ENCODE data around the gene PRSS27. TPM values are rescaled to one million over a fixed set of nuclear protein-coding genes. Genes with fewer than 3 reads are reported as not detected.
"Not testable (repeated sequence)": the region's sequence is repeated elsewhere in the genome, so short reads cannot be mapped to it uniquely, and the experiment has no call there.

Gene PRSS27
- total and polyA plus RNA-seq, 4 experiments from 2014 or later = 0.61 to 0.96 TPM; not detected in 2

GRCh38 chr16:2669587-2669986 lies 50.4 kb downstream of the PRSS27 start:
- CTCF ChIA-PET (ENCODE audit: partially characterized antibody) = interaction anchor here (1.6 kb wide), 1 partner anchor 8 kb away, joined by 5 read pairs; no protein-coding TSS in a partner anchor
- H3K36me3 ChIP-seq (ENCODE audit: insufficient read depth, low read length); H3K27ac ChIP-seq (ENCODE audit: low read depth, low read length); H3K4me3 ChIP-seq (ENCODE audit: low read length in 2 of 2); H3K27me3 ChIP-seq (ENCODE audit: insufficient read depth, low read length); H3K27me3 Mint-ChIP-seq; intact Hi-C loops (cut with micrococcal nuclease); H3K9me3 Mint-ChIP-seq; DNase-seq; H3K9me3 ChIP-seq (ENCODE audit: control insufficient read depth in 1 of 2, low read length in 2 of 2): not testable (repeated sequence)
- H3K36me3 Mint-ChIP-seq = peaks cover 14 to 24% of the 10 kb centered on the region in 2 donors
- peak overlapping the region in 3 of 7 donors; percentile 64 to 85 (median 72) for H3K27ac Mint-ChIP-seq
- H3K4me3 Mint-ChIP-seq = peak overlapping the region in 2 of 8 donors; percentile 26 to 53
- H3K4me1 ChIP-seq (ENCODE audit: insufficient read depth, low read length) = peaks cover 21% of the 10 kb centered on the region
- H3K4me1 Mint-ChIP-seq = peaks cover 15 to 50% (median 34%) of the 10 kb centered on the region in 4 donors
- POLR2A ChIA-PET (ENCODE audit: partially characterized antibody) = interaction anchor here (1.0 kb wide), 1 partner anchor 13 kb away, joined by 5 read pairs; the partner anchor contains the start of gene KCTD5

- intact Hi-C loops (cut with micrococcal nuclease); H3K4me3 Mint-ChIP-seq; POLR2A ChIA-PET (ENCODE audit: partially characterized antibody); H3K9me3 Mint-ChIP-seq; H3K27me3 ChIP-seq (ENCODE audit: insufficient read depth, low read length); H3K27ac Mint-ChIP-seq; H3K4me3 ChIP-seq (ENCODE audit: low read length in 2 of 2); DNase-seq; H3K27me3 Mint-ChIP-seq; H3K36me3 ChIP-seq (ENCODE audit: insufficient read depth, low read length); H3K27ac ChIP-seq (ENCODE audit: low read depth, low read length); H3K9me3 ChIP-seq (ENCODE audit: control insufficient read depth in 1 of 2, low read length in 2 of 2); CTCF ChIA-PET (ENCODE audit: partially characterized antibody): not testable (repeated sequence)
- peaks cover 19% of the 10 kb centered on the region for H3K4me1 ChIP-seq (ENCODE audit: insufficient read depth, low read length)
- peaks cover 18 to 34% of the 10 kb centered on the region in 2 donors for H3K36me3 Mint-ChIP-seq
- peaks cover 27 to 67% (median 48%) of the 10 kb centered on the region in 4 donors for H3K4me1 Mint-ChIP-seq
Observed at GRCh38 chr16:2666671-2667070, 53.4 kb downstream of the PRSS27 start.

GRCh38 chr16:2664574-2664982 lies 55.4 kb downstream of the PRSS27 start:
- H3K27ac ChIP-seq (ENCODE audit: low read depth, low read length) = peak overlapping the region; percentile 58
- H3K4me3 ChIP-seq (ENCODE audit: low read length in 2 of 2) = no peak overlapping the region
- no peaks in the 10 kb centered on the region for H3K9me3 Mint-ChIP-seq
- no peaks in the 10 kb centered on the region for H3K36me3 ChIP-seq (ENCODE audit: insufficient read depth, low read length)
- no peaks in the 10 kb centered on the region for H3K9me3 ChIP-seq (ENCODE audit: control insufficient read depth in 1 of 2, low read length in 2 of 2)
- H3K27me3 Mint-ChIP-seq = no peaks in the 10 kb centered on the region
- H3K36me3 Mint-ChIP-seq = peaks cover 18 to 31% of the 10 kb centered on the region in 2 donors
- ChIA-PET CTCF (ENCODE audit: partially characterized antibody) (no interaction called here), POLR2A (ENCODE audit: partially characterized antibody) (interaction anchor here (1.9 kb wide), 1 partner anchor 9 kb away, joined by 9 read pairs; no protein-coding TSS in a partner anchor)
- peaks cover 30 to 70% (median 46%) of the 10 kb centered on the region in 4 donors for H3K4me1 Mint-ChIP-seq
- H3K4me1 ChIP-seq (ENCODE audit: insufficient read depth, low read length) = peaks cover 13% of the 10 kb centered on the region
- intact Hi-C loops (cut with micrococcal nuclease) = no loop called here
- peak overlapping the region in 1 of 8 donors; percentile 4 for H3K4me3 Mint-ChIP-seq
- peak overlapping the region in 6 of 7 donors; percentile 3 to 93 (median 82) for H3K27ac Mint-ChIP-seq
- H3K27me3 ChIP-seq (ENCODE audit: insufficient read depth, low read length) = no peaks in the 10 kb centered on the region
- DNase-seq = no peak

GRCh38 chr16:2663553-2664546 lies 56.2 kb downstream of the PRSS27 start:
- Histone ChIP-seq H3K27me3 (ENCODE audit: insufficient read depth, low read length) (no peaks in the 10 kb centered on the region), H3K36me3 (ENCODE audit: insufficient read depth, low read length) (no peaks in the 10 kb centered on the region), H3K4me1 (ENCODE audit: insufficient read depth, low read length) (peaks cover 13% of the 10 kb centered on the region), H3K4me3 (ENCODE audit: low read length in 2 of 2) (peak overlapping the region in 1 of 2 donors; percentile 22), H3K27ac (ENCODE audit: low read depth, low read length) (peak overlapping the region; percentile 58), H3K9me3 (ENCODE audit: control insufficient read depth in 1 of 2, low read length in 2 of 2) (no peaks in the 10 kb centered on the region)
- peaks cover 16 to 31% of the 10 kb centered on the region in 2 donors for H3K36me3 Mint-ChIP-seq
- peaks cover 30 to 66% (median 43%) of the 10 kb centered on the region in 4 donors for H3K4me1 Mint-ChIP-seq
- intact Hi-C loops (cut with micrococcal nuclease) = no loop called here
- H3K27me3 Mint-ChIP-seq = no peaks in the 10 kb centered on the region
- H3K9me3 Mint-ChIP-seq = no peaks in the 10 kb centered on the region
- H3K4me3 Mint-ChIP-seq = peak overlapping the region in 5 of 8 donors; percentile 61 to 84 (median 70)
- H3K27ac Mint-ChIP-seq = peak overlapping the region in 6 of 7 donors; percentile 76 to 93 (median 91)
- CTCF ChIA-PET (ENCODE audit: partially characterized antibody) = no interaction called here
- POLR2A ChIA-PET (ENCODE audit: partially characterized antibody) = interaction anchor here (0.6 to 1.9 kb wide), 2 partner anchors 9 to 204 kb away, joined by 3 to 9 read pairs; no protein-coding TSS in a partner anchor
- peak in 3 of 5 donors; percentile 27 to 86 (median 34) for DNase-seq

Other genes with a start within 250 kb of the PRSS27 start
- not detected for gene NTN3, start 248.9 kb downstream of the PRSS27 start, total RNA-seq
- gene NTN3, start 248.9 kb downstream of the PRSS27 start, polyA plus RNA-seq = not detected
- 10 to 100 TPM in 1 of 2 experiments, 1 to 10 TPM in 1; 9.6 to 13.7 TPM for gene TBC1D24, start 245.1 kb downstream of the PRSS27 start, total RNA-seq
- gene TBC1D24, start 245.1 kb downstream of the PRSS27 start, polyA plus RNA-seq = 1 to 10 TPM; 1.3 to 1.8 TPM
- gene ATP6V0C, start 206.3 kb downstream of the PRSS27 start, total RNA-seq = 100 to 1,000 TPM; 125 to 129 TPM
- gene ATP6V0C, start 206.3 kb downstream of the PRSS27 start, polyA plus RNA-seq = 10 to 100 TPM; 57.5 to 81.6 TPM
- 100 to 1,000 TPM; 114 to 121 TPM for gene AMDHD2, start 199.9 kb downstream of the PRSS27 start, total RNA-seq
- gene AMDHD2, start 199.9 kb downstream of the PRSS27 start, polyA plus RNA-seq = 10 to 100 TPM; 17.0 to 22.3 TPM
- 1 to 10 TPM; 1.7 to 3.0 TPM for gene CEMP1, start 188.8 kb downstream of the PRSS27 start, total RNA-seq
- 1 to 10 TPM; 1.9 to 5.0 TPM for gene CEMP1, start 188.8 kb downstream of the PRSS27 start, polyA plus RNA-seq
- 10 to 100 TPM; 61.2 to 71.3 TPM for gene PDPK1, start 182.2 kb downstream of the PRSS27 start, total RNA-seq
- 10 to 100 TPM; 26.4 to 42.1 TPM for gene PDPK1, start 182.2 kb downstream of the PRSS27 start, polyA plus RNA-seq
- gene KCTD5, start 37.7 kb downstream of the PRSS27 start, total RNA-seq = 10 to 100 TPM; 26.7 to 27.1 TPM
- 10 to 100 TPM; 19.6 to 22.5 TPM for gene KCTD5, start 37.7 kb downstream of the PRSS27 start, polyA plus RNA-seq
- 1,000 to 10,000 TPM; 1,118 to 1,137 TPM for gene SRRM2, start 32.4 kb upstream of the PRSS27 start, total RNA-seq
- gene SRRM2, start 32.4 kb upstream of the PRSS27 start, polyA plus RNA-seq = 100 to 1,000 TPM in 1 of 2 donors, 10 to 100 TPM in 1; 11.8 to 132 TPM
- gene ELOB, start 57.1 kb upstream of the PRSS27 start, total RNA-seq = 10 to 100 TPM; 83.0 to 86.8 TPM
- 100 to 1,000 TPM; 268 to 270 TPM for gene ELOB, start 57.1 kb upstream of the PRSS27 start, polyA plus RNA-seq
- not detected for gene PRSS33, start 67.3 kb upstream of the PRSS27 start, total RNA-seq
- gene PRSS33, start 67.3 kb upstream of the PRSS27 start, polyA plus RNA-seq = not detected
- not detected for gene PRSS41, start 78.2 kb upstream of the PRSS27 start, total RNA-seq
- gene PRSS41, start 78.2 kb upstream of the PRSS27 start, polyA plus RNA-seq = not detected
- gene PRSS21, start 97.0 kb upstream of the PRSS27 start, total RNA-seq = 1 to 10 TPM in 1 of 2 experiments, under 1 TPM in 1; 0.96 to 2.6 TPM
- gene PRSS21, start 97.0 kb upstream of the PRSS27 start, polyA plus RNA-seq = 10 to 100 TPM in 1 of 2 donors, 1 to 10 TPM in 1; 6.2 to 11.5 TPM
- not detected for gene ZG16B, start 110.1 kb upstream of the PRSS27 start, total RNA-seq
- under 1 TPM in 1 of 2 donors, not detected in 1; 0.79 TPM for gene ZG16B, start 110.1 kb upstream of the PRSS27 start, polyA plus RNA-seq
- under 1 TPM in 1 of 2 experiments, not detected in 1; 0.39 TPM for gene PRSS22, start 137.9 kb upstream of the PRSS27 start, total RNA-seq
- under 1 TPM in 1 of 2 donors, not detected in 1; 0.42 TPM for gene PRSS22, start 137.9 kb upstream of the PRSS27 start, polyA plus RNA-seq
- gene FLYWCH2, start 163.0 kb upstream of the PRSS27 start, total RNA-seq = 10 to 100 TPM; 24.1 to 27.1 TPM
- gene FLYWCH2, start 163.0 kb upstream of the PRSS27 start, polyA plus RNA-seq = 10 to 100 TPM; 21.1 to 23.3 TPM
- 100 to 1,000 TPM; 121 to 123 TPM for gene FLYWCH1, start 191.7 kb upstream of the PRSS27 start, total RNA-seq
- 10 to 100 TPM in 1 of 2 donors, 1 to 10 TPM in 1; 7.1 to 21.2 TPM for gene FLYWCH1, start 191.7 kb upstream of the PRSS27 start, polyA plus RNA-seq
- not detected for gene KREMEN2, start 244.1 kb upstream of the PRSS27 start, total RNA-seq
- not detected for gene KREMEN2, start 244.1 kb upstream of the PRSS27 start, polyA plus RNA-seq
- gene PAQR4, start 249.1 kb upstream of the PRSS27 start, total RNA-seq = 1 to 10 TPM; 1.5 to 1.7 TPM
- under 1 TPM; 0.77 to 0.81 TPM for gene PAQR4, start 249.1 kb upstream of the PRSS27 start, polyA plus RNA-seq